HepG2 (cell line): Measurements from ENCODE around the gene EARS2. TPM values are rescaled to one million over a fixed set of nuclear protein-coding genes. Genes with fewer than 3 reads are reported as not detected.

Experiments
- ADNP ChIP-seq: sonication (generic); formaldehyde crosslinking; IDR thresholded peaks from 2 replicates; pipeline ENCODE4 v1.4.0; 2020; ENCODE audit warnings: missing genetic modification reagents
- BHLHE40 ChIP-seq: IDR thresholded peaks from 2 replicates; pipeline ENCODE4 v1.6.1; 2011; ENCODE audit warnings: low read length, improper control_type of control experiment
- CC2D1A ChIP-seq: sonication (generic); formaldehyde crosslinking; IDR thresholded peaks from 2 replicates; pipeline ENCODE4 v1.8.1; 2023; ENCODE audit warnings: mild to moderate bottlenecking, missing genetic modification reagents
- ELF3 ChIP-seq: IDR thresholded peaks from 2 replicates; pipeline ENCODE4 v1.6.1; 2016; ENCODE audit warnings: missing genetic modification reagents, missing compliant biosample characterization
- ERF ChIP-seq: IDR thresholded peaks from 2 replicates; pipeline ENCODE4 v1.6.1; 2018; ENCODE audit warnings: missing biosample characterization, missing genetic modification reagents
- EZH2 ChIP-seq: conservative IDR thresholded peaks from 2 replicates; pipeline ENCODE4 v1.6.1; 2012; ENCODE audit warnings: mild to moderate bottlenecking, low read depth, low read length, moderate library complexity
- GFI1 ChIP-seq: sonication (generic); formaldehyde crosslinking; IDR thresholded peaks from 2 replicates; pipeline ENCODE4 v1.5.0; 2020; ENCODE audit warnings: missing genetic modification reagents, mild to moderate bottlenecking, borderline replicate concordance
- MTA3 ChIP-seq: sonication (generic); formaldehyde crosslinking; IDR thresholded peaks from 2 replicates; pipeline ENCODE4 v1.4.0; 2020; ENCODE audit warnings: missing genetic modification reagents
- MTF1 ChIP-seq: sonication (generic); formaldehyde crosslinking; IDR thresholded peaks from 2 replicates; pipeline ENCODE4 v1.5.0; 2020; ENCODE audit warnings: missing genetic modification reagents
- TBX3 ChIP-seq: fragments of 450-650 bp; IDR thresholded peaks from 2 replicates; pipeline ENCODE4 v1.6.1; 2017; ENCODE audit warnings: antibody characterized with exemption, mild to moderate bottlenecking, inconsistent platforms, borderline replicate concordance
- ZNF264 ChIP-seq: sonication (generic); formaldehyde crosslinking; IDR thresholded peaks from 2 replicates; pipeline ENCODE4 v1.4.0; 2020; ENCODE audit warnings: missing genetic modification reagents
- ZNF33A ChIP-seq: sonication (generic); formaldehyde crosslinking; IDR thresholded peaks from 2 replicates; pipeline ENCODE4 v1.5.1; 2020; ENCODE audit warnings: missing genetic modification reagents, mild to moderate bottlenecking, moderate library complexity, borderline replicate concordance
- ZNF350 ChIP-seq: sonication (generic); formaldehyde crosslinking; IDR thresholded peaks from 2 replicates; pipeline ENCODE4 v1.4.0; 2020; ENCODE audit warnings: mild to moderate bottlenecking, low read depth, missing genetic modification reagents, borderline replicate concordance
- ZNF460 ChIP-seq: sonication (generic); formaldehyde crosslinking; IDR thresholded peaks from 2 replicates; pipeline ENCODE4 v1.5.1; 2020; ENCODE audit warnings: missing genetic modification reagents, mild to moderate bottlenecking, borderline replicate concordance
- ZNF629 ChIP-seq: sonication (generic); formaldehyde crosslinking; conservative IDR thresholded peaks from 2 replicates; pipeline ENCODE4 v1.5.0; 2020; ENCODE audit warnings: missing genetic modification reagents
- polyA plus RNA-seq, 8 experiments: library from polyadenylated mRNA; depleted of rRNA in 3 of 8; stranded (reverse) in 7 of 8; unstranded in 1 of 8; fragments of >200 nt; fragmentation: Illumina TruSeq in 4 of 8; extraction: Trizol in 4 of 8; gene quantifications; 2 replicates each; pipeline versions ENCODE4 v1.2.1 to v1.2.3, GENCODE V29; 2011 to 2016; ENCODE audit warnings: low read depth in 4 of 8, missing spikeins in 1 of 8, mixed read lengths in 1 of 8; ENCODE audit not compliant: insufficient read depth in 1 of 8
- total RNA-seq, 5 experiments: library from RNA; depleted of rRNA; stranded (reverse); fragments of >200 nt; fragmentation: Illumina TruSeq; extraction: Trizol; gene quantifications; 2 replicates each; pipeline ENCODE4 v1.2.3, GENCODE V29; 2016; ENCODE audit warnings: low read depth in 1 of 5
- TF ChIP-seq, protein P1 (sequence below): sonication (generic); formaldehyde crosslinking; IDR thresholded peaks from 2 replicates; pipeline ENCODE4 v1.5.0; 2020; ENCODE audit warnings: missing genetic modification reagents
- TF ChIP-seq, protein P2 (sequence below): sonication (generic); formaldehyde crosslinking; IDR thresholded peaks from 2 replicates; pipeline ENCODE4 v1.5.0; 2020; ENCODE audit warnings: mild to moderate bottlenecking, missing genetic modification reagents, moderate library complexity
- TF ChIP-seq, protein P3 (sequence below): sonication (generic); formaldehyde crosslinking; IDR thresholded peaks from 2 replicates; pipeline ENCODE4 v1.9.0; 2021; ENCODE audit warnings: missing genetic modification reagents, borderline replicate concordance
- TF ChIP-seq, protein P4 (sequence below): sonication (generic); formaldehyde crosslinking; IDR thresholded peaks from 2 replicates; pipeline ENCODE4 v1.8.0; 2022; ENCODE audit warnings: missing genetic modification reagents, low read depth, mild to moderate bottlenecking, borderline replicate concordance
- TF ChIP-seq, protein P5 (sequence below): sonication (generic); formaldehyde crosslinking; IDR thresholded peaks from 2 replicates; pipeline ENCODE4 v1.4.0; 2020; ENCODE audit warnings: low read depth, mild to moderate bottlenecking, missing genetic modification reagents
- TF ChIP-seq, protein P6 (sequence below): sonication (generic); formaldehyde crosslinking; IDR thresholded peaks from 2 replicates; pipeline ENCODE4 v1.8.0; 2023; ENCODE audit warnings: mild to moderate bottlenecking, missing genetic modification reagents

The EARS2 gene
- total and polyA plus RNA-seq, 2 of the 13 experiments (the other 11 are each of a cell fraction or from before 2014, with no cell fraction given): 49.4 to 80.4 TPM

DNA sequence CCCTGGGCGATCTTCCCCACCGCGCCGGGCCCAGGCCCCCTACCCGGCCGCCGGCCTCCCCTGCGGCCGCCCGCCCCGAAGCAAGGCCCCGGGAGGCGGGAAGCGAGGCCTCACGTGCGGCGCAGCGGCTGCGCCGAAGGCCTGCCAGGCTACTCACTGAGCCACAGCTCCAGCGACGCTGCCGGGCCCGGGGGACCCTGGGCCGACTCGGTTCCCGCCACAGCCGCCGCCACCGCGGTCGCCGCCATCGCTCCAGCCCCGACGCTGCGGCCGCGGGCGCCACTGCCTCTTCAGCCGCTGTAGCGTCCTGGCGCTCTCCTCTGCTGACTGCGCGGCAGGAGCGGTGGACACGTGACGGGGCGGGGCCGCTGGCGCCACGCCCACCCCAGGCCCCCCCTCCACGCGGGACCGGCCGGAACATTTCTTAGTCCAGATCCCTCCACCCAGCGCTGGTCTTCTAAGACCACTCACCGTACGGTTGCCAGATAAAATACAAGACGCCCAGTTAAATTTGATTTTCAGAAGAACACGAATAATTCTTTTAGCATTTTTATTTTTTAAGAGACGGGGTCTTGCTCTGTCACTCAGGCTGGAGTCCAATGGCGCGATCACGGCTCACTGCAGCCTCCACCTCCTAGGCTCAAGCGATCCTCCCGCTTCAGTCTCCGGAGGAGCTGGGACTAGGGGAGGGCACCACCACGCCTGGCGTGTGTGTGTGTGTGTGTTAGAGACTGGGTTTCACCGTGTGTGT lies 46.8 kb downstream of the EARS2 start, which contains the start of gene GGA2 (continued):
- TF ChIP-seq MTA3: no peak
- TF ChIP-seq GFI1 (CRISPR knock-in tag): peak; percentile 53; the same call in 1 of the 2 replicates
- TF ChIP-seq, protein P1, sequence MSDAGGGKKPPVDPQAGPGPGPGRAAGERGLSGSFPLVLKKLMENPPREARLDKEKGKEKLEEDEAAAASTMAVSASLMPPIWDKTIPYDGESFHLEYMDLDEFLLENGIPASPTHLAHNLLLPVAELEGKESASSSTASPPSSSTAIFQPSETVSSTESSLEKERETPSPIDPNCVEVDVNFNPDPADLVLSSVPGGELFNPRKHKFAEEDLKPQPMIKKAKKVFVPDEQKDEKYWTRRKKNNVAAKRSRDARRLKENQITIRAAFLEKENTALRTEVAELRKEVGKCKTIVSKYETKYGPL (CRISPR knock-in tag): peak; percentile 88
- TF ChIP-seq, protein P2, sequence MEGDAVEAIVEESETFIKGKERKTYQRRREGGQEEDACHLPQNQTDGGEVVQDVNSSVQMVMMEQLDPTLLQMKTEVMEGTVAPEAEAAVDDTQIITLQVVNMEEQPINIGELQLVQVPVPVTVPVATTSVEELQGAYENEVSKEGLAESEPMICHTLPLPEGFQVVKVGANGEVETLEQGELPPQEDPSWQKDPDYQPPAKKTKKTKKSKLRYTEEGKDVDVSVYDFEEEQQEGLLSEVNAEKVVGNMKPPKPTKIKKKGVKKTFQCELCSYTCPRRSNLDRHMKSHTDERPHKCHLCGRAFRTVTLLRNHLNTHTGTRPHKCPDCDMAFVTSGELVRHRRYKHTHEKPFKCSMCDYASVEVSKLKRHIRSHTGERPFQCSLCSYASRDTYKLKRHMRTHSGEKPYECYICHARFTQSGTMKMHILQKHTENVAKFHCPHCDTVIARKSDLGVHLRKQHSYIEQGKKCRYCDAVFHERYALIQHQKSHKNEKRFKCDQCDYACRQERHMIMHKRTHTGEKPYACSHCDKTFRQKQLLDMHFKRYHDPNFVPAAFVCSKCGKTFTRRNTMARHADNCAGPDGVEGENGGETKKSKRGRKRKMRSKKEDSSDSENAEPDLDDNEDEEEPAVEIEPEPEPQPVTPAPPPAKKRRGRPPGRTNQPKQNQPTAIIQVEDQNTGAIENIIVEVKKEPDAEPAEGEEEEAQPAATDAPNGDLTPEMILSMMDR: peak; percentile 65
- peak; percentile 98 for TF ChIP-seq BHLHE40
- TF ChIP-seq, protein P3, sequence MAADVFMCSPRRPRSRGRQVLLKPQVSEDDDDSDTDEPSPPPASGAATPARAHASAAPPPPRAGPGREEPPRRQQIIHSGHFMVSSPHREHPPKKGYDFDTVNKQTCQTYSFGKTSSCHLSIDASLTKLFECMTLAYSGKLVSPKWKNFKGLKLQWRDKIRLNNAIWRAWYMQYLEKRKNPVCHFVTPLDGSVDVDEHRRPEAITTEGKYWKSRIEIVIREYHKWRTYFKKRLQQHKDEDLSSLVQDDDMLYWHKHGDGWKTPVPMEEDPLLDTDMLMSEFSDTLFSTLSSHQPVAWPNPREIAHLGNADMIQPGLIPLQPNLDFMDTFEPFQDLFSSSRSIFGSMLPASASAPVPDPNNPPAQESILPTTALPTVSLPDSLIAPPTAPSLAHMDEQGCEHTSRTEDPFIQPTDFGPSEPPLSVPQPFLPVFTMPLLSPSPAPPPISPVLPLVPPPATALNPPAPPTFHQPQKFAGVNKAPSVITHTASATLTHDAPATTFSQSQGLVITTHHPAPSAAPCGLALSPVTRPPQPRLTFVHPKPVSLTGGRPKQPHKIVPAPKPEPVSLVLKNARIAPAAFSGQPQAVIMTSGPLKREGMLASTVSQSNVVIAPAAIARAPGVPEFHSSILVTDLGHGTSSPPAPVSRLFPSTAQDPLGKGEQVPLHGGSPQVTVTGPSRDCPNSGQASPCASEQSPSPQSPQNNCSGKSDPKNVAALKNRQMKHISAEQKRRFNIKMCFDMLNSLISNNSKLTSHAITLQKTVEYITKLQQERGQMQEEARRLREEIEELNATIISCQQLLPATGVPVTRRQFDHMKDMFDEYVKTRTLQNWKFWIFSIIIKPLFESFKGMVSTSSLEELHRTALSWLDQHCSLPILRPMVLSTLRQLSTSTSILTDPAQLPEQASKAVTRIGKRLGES: peak; percentile 83; the same call in 1 of the 2 replicates
- TF ChIP-seq ADNP (CRISPR knock-in tag): no peak; the same call in 1 of the 2 replicates
- peak; percentile 60 for TF ChIP-seq ZNF350 (CRISPR knock-in tag)
- peak; percentile 98 for TF ChIP-seq ERF (CRISPR knock-in tag)
- TF ChIP-seq, protein P4, sequence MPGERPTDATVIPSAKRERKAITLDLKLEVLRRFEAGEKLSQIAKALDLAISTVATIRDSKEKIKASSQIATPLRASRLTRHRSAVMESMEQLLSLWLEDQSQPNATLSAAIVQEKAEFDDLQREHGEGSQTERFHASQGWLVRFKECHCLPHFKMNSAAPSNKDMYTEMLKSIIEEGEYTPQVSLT (CRISPR knock-in tag): no peak
- TF ChIP-seq, protein P5, sequence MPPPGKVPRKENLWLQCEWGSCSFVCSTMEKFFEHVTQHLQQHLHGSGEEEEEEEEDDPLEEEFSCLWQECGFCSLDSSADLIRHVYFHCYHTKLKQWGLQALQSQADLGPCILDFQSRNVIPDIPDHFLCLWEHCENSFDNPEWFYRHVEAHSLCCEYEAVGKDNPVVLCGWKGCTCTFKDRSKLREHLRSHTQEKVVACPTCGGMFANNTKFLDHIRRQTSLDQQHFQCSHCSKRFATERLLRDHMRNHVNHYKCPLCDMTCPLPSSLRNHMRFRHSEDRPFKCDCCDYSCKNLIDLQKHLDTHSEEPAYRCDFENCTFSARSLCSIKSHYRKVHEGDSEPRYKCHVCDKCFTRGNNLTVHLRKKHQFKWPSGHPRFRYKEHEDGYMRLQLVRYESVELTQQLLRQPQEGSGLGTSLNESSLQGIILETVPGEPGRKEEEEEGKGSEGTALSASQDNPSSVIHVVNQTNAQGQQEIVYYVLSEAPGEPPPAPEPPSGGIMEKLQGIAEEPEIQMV (CRISPR knock-in tag): peak; percentile 95
- TF ChIP-seq, protein P6, sequence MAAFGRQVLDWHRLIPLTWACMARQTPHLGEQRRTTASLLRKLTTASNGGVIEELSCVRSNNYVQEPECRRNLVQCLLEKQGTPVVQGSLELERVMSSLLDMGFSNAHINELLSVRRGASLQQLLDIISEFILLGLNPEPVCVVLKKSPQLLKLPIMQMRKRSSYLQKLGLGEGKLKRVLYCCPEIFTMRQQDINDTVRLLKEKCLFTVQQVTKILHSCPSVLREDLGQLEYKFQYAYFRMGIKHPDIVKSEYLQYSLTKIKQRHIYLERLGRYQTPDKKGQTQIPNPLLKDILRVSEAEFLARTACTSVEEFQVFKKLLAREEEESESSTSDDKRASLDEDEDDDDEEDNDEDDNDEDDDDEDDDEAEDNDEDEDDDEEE (CRISPR knock-in tag): peak; percentile 99
- no peak; the same call in 1 of the 2 replicates for TF ChIP-seq ZNF33A
- TF ChIP-seq ZNF460 (CRISPR knock-in tag): no peak; the same call in 1 of the 2 replicates
- TF ChIP-seq EZH2: no peak
- TF ChIP-seq ZNF629 (CRISPR knock-in tag): peak; percentile 68
- TF ChIP-seq ZNF264: peak; percentile 83
- peak; percentile 87 for TF ChIP-seq ELF3 (CRISPR knock-in tag)
- TF ChIP-seq CC2D1A: no peak
- TF ChIP-seq TBX3: no peak
- TF ChIP-seq MTF1 (CRISPR knock-in tag): peak; percentile 81
